Naive thymus-derived CD8-positive, alpha-beta T cell (primary cell): ENCODE results near the gene HES3. TPM values are rescaled to one million over a fixed set of nuclear protein-coding genes. Genes with fewer than 3 reads are reported as not detected.

ENCODE experiments used
- ATAC-seq, 2 donors: fragments of 150-1000 bp; cut with Tn5 transposase in 1 of 2; sonication (Bioruptor Pico), chemical (Tn5 transposase) in 1 of 2; 1 replicate in 1 of 2; 2 replicates in 1 of 2; pipeline ENCODE4 v1.10.0; 2021; ENCODE audit warnings: mild to moderate bottlenecking in 2 of 2, moderate library complexity in 2 of 2
- POLR2A ChIA-PET: fragments of 350-600 bp; sonication (Branson Sonifier 250); formaldehyde crosslinking; loops from one replicate; lab custom pipeline; 2021; ENCODE audit warnings: antibody characterized with exemption; lab: Charles Lee
- DNase-seq, 10 donors: peaks; one replicate each; pipeline versions ENCODE4 v3.0.0 to v3.0.0-alpha.2; 2020 to 2022
- H3K27ac Mint-ChIP-seq, 10 donors: one replicate each; pipeline ENCODE4 v1.8.0; 2020 to 2022; ENCODE audit warnings: mild to moderate bottlenecking in 10 of 10, mixed read lengths in 10 of 10, moderate library complexity in 4 of 10, inconsistent platforms in 1 of 10
- H3K27me3 Mint-ChIP-seq, 5 donors: one replicate each; pipeline ENCODE4 v1.8.0; 2021 to 2022; ENCODE audit warnings: mixed read lengths in 5 of 5
- H3K36me3 Mint-ChIP-seq, 3 donors: one replicate each; pipeline ENCODE4 v1.8.0; 2020 to 2022; ENCODE audit warnings: mixed read lengths in 3 of 3, mild to moderate bottlenecking in 2 of 3, inconsistent platforms in 1 of 3
- H3K4me1 Mint-ChIP-seq, 4 donors: one replicate each; pipeline ENCODE4 v1.8.0; 2021 to 2022; ENCODE audit warnings: mixed read lengths in 4 of 4
- H3K4me3 Mint-ChIP-seq, 10 donors: one replicate each; pipeline ENCODE4 v1.8.0; 2020 to 2022; ENCODE audit warnings: mild to moderate bottlenecking in 10 of 10, mixed read lengths in 10 of 10, moderate library complexity in 6 of 10, inconsistent platforms in 1 of 10
- H3K9me3 Mint-ChIP-seq, 9 donors: one replicate each; pipeline ENCODE4 v1.8.0; 2020 to 2022; ENCODE audit warnings: mixed read lengths in 9 of 9, mild to moderate bottlenecking in 3 of 9, inconsistent platforms in 1 of 9, moderate library complexity in 1 of 9
- polyA plus RNA-seq, 3 donors: library from polyadenylated mRNA; unstranded; fragments of 300-500 nt; fragmentation: Illumina TruSeq; gene quantifications; one replicate each; pipeline ENCODE4 v1.2.3, GENCODE V29; 2021
- total RNA-seq, 8 experiments: library from RNA in 2 of 8; stranded (reverse) in 2 of 8; gene quantifications; one replicate each; pipeline ENCODE4 v1.2.3 and lab custom pipeline; 2021 to 2026

Gene HES3
- total and polyA plus RNA-seq, 5 experiments from 2014 or later, result not detected

DNA sequence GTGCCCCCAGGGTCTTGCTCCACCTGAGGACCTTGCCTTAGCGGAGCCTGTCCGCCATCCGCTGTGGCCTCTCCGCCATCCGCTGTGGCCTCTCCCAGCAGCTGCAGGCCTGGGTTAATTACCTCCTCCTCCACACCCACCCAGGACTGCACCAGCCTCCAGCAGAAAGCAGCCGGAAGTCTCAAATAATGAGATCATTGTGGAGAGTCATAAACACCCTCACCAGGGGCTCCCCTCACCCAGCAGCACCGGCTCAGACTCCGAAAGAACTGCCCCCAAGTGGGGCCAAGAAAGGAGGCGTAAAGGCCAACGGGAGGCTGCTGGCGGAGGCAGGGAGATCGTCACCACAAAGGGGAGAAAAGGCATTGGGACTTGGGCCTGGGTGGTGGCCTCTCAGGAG, 27.6 kb downstream of the HES3 start:
- no peaks in the 10 kb centered on the region for H3K36me3 Mint-ChIP-seq
- no peaks in the 10 kb centered on the region for H3K27me3 Mint-ChIP-seq
- DNase-seq (no peak), ATAC-seq (no peak)
- no peak overlapping the region for H3K4me3 Mint-ChIP-seq
- no peak overlapping the region for H3K27ac Mint-ChIP-seq
- no peaks in the 10 kb centered on the region for H3K4me1 Mint-ChIP-seq
- POLR2A ChIA-PET, result no interaction called here
- no peaks in the 10 kb centered on the region for H3K9me3 Mint-ChIP-seq

DNA sequence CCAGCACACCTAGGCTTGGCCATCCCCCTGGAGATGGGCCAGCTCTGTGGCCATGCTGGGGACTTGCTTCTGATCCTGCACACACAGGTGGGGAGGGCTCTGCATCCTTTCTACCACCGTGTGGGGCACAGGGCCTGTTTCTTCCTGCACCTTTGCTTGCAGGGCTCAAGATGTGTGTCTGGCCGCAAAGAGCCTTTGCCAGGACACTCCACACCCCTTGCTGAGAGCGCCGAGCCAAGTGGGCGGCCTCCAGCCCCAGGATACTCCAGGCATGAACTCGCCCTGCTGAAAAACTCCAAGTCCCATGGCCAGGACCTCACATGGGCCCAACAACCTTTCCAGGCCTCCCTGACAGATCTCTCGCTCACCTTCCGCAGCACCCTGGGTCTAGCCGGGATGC, 28.5 kb downstream of the HES3 start:
- no peaks in the 10 kb centered on the region for H3K9me3 Mint-ChIP-seq
- POLR2A ChIA-PET, result no interaction called here
- no peak for ATAC-seq
- DNase-seq, result no peak
- H3K27ac Mint-ChIP-seq, result no peak overlapping the region
- H3K36me3 Mint-ChIP-seq, result no peaks in the 10 kb centered on the region
- H3K4me3 Mint-ChIP-seq, result no peak overlapping the region
- H3K4me1 Mint-ChIP-seq, result no peaks in the 10 kb centered on the region
- no peaks in the 10 kb centered on the region for H3K27me3 Mint-ChIP-seq

DNA sequence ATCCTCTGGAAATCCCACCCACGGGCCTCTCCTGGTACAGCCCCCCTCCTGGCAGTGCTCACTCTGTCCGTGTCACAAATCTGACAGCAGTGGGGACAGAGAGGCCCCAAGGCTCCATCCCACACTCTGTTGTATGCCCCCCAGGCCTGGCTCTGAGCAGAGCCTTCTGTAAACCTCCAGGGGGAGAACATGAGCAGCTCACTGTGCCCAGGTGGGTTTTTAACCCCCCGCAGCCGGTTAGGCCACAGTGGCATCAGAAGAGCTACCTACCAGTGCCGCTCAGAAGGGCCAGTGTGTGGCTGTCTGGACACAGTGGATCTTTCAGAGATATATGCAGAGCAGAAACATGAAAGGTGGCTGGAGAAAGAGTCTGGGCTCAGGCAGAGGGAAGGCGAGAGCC, 28.9 kb downstream of the HES3 start:
- Mint-ChIP-seq H3K9me3 (no peaks in the 10 kb centered on the region), H3K27ac (no peak overlapping the region), H3K4me3 (no peak overlapping the region), H3K4me1 (no peaks in the 10 kb centered on the region), H3K36me3 (no peaks in the 10 kb centered on the region), H3K27me3 (no peaks in the 10 kb centered on the region)
- DNase-seq (no peak), ATAC-seq (no peak)
- POLR2A ChIA-PET, result no interaction called here

DNA sequence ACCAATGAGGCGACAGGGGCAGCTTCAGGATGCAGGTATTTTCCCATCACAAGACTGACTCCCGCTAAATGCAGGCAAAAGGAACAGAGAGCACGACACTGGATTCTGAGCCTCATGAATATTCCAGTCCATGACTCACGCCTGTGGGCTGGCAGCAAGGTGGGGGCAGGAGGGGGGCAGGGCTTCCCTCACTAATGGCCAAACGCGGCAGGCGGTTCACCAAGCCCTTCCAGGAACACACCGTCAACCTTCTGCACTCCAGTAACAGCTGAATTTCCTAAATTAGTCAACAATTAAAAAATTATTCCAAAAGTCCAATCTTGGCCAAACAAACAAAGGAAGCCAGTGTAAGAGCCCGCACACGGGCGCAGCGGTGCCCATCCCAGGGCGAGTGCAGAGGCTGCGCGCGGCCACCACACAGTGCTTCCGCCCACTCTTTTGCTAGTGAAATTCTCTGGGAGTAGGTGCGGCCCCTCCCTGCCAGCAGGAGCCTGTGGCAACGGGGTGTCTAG, 29.5 kb downstream of the HES3 start:
- H3K36me3 Mint-ChIP-seq, result no peaks in the 10 kb centered on the region
- H3K27me3 Mint-ChIP-seq, result no peaks in the 10 kb centered on the region
- POLR2A ChIA-PET, result no interaction called here
- no peak overlapping the region for H3K4me3 Mint-ChIP-seq
- H3K27ac Mint-ChIP-seq, result no peak overlapping the region
- H3K4me1 Mint-ChIP-seq, result no peaks in the 10 kb centered on the region
- ATAC-seq (no peak), DNase-seq (no peak)
- H3K9me3 Mint-ChIP-seq, result no peaks in the 10 kb centered on the region

DNA sequence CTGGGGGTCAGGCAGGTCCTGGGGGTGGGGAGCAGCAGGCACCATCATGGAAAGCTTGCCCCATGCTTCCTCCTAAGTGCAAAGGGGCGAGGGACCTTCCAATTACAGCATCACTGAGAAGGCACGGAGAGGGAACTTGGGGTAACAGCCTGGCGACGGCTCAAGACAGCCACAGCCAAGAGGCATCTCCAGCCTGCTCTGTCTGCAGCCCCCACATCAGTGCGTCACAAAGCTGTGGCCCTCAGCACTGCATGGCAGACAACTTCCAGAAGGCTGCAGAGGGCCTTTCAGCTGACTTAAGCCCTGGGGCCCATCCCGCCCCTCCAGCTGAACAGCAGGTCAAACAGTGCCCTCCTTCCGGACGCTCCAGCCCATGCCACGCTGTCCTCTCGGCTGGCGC, 30.1 kb downstream of the HES3 start:
- Mint-ChIP-seq H3K27me3 (no peaks in the 10 kb centered on the region), H3K9me3 (no peaks in the 10 kb centered on the region), H3K27ac (no peak overlapping the region), H3K4me3 (no peak overlapping the region), H3K4me1 (peaks cover 0 to 3% (median 0%) of the 10 kb centered on the region in 4 donors), H3K36me3 (no peaks in the 10 kb centered on the region)
- DNase-seq, result no peak
- POLR2A ChIA-PET, result no interaction called here
- no peak for ATAC-seq

DNA sequence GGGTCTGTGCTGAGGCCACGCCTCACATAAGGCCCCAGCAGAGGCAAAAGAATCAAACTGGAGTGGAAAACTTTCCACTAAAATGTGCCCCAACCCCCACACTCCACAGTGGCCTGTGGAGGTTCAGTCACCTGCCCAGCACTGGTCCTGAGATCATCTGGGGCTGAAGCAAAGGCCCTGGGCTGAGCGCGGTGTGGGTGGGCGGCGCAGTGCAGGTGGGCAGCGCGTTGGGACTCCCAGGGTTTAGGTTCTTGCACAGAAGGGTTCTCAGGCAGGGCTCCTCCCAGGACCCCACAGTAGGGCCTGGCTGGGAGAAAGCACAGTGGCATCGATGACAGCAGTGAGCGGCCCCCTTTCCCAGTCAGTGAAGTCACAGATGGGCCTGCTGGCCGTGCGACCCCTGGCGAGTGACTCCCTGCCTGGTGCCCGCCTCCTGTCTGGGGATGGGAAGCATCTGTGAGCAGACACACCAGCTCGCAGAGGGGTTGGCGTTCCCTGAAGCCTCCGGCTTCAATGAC, 30.7 kb downstream of the HES3 start:
- POLR2A ChIA-PET, result no interaction called here
- no peak for ATAC-seq
- Mint-ChIP-seq H3K36me3 (no peaks in the 10 kb centered on the region), H3K27me3 (no peaks in the 10 kb centered on the region), H3K27ac (no peak overlapping the region), H3K9me3 (no peaks in the 10 kb centered on the region), H3K4me3 (no peak overlapping the region), H3K4me1 (peaks cover 0 to 3% (median 0%) of the 10 kb centered on the region in 4 donors)
- no peak for DNase-seq

DNA sequence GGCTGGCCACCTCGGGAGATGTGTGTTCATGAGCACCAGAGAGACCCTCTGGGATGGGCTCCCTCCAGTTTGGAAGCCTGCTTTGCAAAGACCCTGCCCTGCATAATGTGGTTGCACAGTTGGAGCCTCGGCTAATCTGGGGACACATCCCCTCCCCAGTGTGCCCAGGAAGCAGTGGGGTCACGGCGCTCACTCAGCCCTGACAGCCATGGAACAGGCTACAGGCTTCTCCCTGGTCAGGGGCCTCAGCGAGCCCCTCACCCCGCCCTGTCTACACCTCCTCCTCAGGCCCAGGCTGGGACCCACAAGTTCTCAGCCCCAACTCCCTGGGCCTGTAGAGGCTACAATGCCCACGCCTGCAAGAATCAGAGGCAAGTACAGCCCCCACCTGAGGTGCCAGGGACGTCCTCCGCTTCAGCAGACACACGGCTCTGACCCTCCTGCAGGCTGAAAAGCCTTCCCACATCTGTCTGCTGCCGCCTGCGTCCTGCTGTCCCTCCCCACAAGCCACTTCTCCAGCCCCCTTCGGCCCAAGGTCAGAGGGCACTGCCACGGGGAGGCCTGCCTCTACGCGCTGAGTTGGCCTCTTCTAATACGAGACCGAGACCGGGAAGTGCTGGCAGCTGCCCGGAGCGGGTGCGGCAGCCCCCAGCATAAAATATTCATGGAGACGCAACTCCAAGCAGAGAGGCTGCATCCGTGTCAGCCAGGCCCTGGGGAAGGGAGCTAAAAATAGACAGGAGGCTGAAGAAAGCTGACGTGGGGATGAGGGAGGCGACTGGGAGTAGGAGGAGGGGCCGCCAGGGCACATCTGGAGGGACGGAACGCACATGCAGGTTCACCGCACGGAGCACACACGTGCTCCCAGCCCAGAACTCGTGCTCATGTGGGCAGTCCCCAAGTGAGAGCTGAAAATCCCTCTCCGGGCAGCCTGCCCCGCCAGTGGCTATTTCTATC, 32.1 kb downstream of the HES3 start:
- H3K9me3 Mint-ChIP-seq, result no peaks in the 10 kb centered on the region
- H3K4me1 Mint-ChIP-seq, result peaks cover 0 to 3% (median 0%) of the 10 kb centered on the region in 4 donors
- no peak for DNase-seq
- no peak for ATAC-seq
- H3K27ac Mint-ChIP-seq, result no peak overlapping the region
- H3K27me3 Mint-ChIP-seq, result no peaks in the 10 kb centered on the region
- no peaks in the 10 kb centered on the region for H3K36me3 Mint-ChIP-seq
- POLR2A ChIA-PET, result interaction anchor here (0.6 kb wide), 2 partner anchors 20 to 906 kb away, joined by 3 read pairs; no protein-coding TSS in a partner anchor
- H3K4me3 Mint-ChIP-seq, result no peak overlapping the region

DNA sequence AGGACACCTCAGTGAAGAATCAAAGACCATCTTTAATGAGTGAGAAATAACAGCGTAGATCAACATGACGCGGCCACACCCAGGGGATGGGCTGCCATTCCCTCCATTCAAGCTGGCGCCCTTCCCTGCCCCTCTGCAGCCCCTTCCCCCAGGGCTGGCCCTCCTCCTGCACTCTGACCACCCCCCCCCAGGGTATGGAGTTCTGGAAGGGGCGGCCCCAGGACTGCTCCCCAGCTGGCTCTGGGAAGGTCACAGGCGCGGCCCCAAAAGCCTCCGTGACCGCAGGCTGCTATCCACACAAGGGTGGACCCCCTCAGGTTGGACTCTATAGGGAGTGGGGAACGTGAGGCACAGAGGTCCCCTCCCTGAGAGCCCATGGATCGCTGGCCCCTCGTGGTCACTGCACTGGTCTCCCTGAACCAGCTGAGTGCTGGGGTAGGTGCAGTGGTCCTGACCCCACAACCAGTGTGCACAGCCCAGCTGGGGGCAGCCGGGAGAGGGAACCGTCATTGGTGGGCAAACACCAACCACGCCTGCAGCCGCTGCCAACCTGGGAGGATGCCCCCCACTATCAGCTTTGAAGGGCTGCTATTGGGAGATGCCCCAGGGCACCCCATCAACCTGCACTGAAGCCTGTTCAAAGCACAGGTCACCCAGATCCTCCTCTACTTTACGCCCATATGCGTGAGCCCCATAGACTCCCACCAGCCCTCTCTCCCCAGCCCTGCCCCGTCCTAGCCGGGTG, 33.0 kb downstream of the HES3 start:
- Mint-ChIP-seq H3K9me3 (no peaks in the 10 kb centered on the region), H3K27ac (no peak overlapping the region), H3K4me3 (no peak overlapping the region), H3K4me1 (peaks cover 0 to 3% (median 0%) of the 10 kb centered on the region in 4 donors), H3K27me3 (no peaks in the 10 kb centered on the region), H3K36me3 (no peaks in the 10 kb centered on the region)
- ATAC-seq (no peak), DNase-seq (no peak)
- POLR2A ChIA-PET, result no interaction called here

DNA sequence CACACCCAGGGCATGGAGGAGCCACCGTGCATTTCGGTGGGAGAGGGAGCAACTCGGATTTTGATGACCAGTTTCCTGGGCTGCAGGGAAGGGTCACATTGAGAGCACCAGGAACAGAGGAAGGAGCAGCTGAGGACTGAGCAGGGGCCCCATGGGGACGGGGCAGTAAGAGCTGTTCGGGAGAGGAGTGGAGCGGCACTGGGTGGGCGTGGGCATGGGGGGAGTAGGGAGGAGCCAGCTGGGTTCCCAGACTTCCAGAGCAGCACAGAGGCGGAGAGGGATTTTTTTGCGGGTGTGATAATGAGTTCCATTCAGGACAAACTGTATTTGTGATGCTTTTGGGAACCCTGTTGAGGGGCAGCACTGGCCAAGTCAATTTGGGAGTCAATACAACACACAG, 34.3 kb downstream of the HES3 start:
- Mint-ChIP-seq H3K4me1 (peaks cover 0 to 5% (median 1%) of the 10 kb centered on the region in 4 donors), H3K4me3 (no peak overlapping the region), H3K36me3 (no peaks in the 10 kb centered on the region), H3K27me3 (no peaks in the 10 kb centered on the region), H3K27ac (no peak overlapping the region), H3K9me3 (no peaks in the 10 kb centered on the region)
- POLR2A ChIA-PET, result no interaction called here
- ATAC-seq (no peak), DNase-seq (no peak)

DNA sequence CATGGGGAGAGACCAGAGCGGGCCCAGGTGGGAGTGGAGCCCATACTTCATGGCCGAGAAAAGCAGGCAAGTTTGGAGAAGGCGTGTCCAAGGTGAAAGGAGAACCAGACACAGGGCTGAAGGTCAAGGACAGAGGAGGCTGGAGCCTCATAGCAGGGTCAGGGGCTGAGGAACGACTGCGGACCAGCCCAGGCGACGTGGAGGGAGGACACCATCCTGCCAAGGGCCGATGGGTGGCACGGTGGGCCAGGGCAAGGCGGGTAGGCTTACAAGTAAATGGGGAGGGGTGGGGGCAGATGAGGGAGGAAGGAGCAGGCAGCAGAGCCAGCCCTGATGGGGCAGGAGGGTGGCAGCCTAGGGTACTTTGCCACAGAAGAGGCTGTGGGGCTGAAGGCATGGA, 35.1 kb downstream of the HES3 start:
- Mint-ChIP-seq H3K36me3 (no peaks in the 10 kb centered on the region), H3K27me3 (no peaks in the 10 kb centered on the region), H3K9me3 (no peaks in the 10 kb centered on the region), H3K4me1 (peaks cover 0 to 5% (median 1%) of the 10 kb centered on the region in 4 donors), H3K4me3 (no peak overlapping the region), H3K27ac (no peak overlapping the region)
- ATAC-seq, result no peak
- POLR2A ChIA-PET, result no interaction called here
- DNase-seq, result no peak

DNA sequence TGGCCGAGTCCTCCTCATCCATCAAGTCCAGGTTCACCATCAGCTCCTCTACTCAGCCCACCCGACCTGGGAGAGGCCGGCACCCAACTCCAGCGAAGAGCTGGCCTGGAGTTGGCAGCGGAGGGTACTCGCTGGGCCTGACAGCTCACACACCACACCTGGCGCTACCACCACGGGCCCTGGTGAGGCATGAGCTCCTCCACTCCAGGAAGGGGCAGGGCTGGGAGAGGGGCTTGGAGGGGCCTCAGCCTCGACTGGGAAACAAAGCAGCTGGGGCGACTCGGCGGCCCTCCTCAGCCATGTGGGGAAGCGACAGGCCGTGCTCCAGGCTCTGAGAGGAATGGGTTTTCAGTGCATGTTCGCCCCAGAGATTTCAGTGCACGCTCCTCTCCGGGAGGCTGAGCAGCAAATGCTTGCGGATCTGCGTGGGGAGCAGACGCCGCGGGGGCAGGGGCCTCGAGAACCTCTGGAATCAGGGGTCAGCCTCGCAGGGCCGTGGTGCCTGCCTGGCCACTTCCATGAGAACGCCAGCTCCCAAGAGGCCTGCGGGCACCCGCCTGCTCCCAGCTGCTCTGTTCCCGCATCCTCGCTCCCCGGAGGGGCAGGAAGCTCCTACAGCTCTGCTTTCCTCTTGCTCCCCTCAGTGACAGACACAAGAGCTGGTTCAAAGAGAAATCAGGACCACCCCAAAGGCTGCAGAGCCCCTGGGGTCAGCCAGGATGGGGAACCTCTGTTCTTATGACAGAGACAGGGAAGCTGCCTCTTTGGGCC, 35.8 kb downstream of the HES3 start:
- Mint-ChIP-seq H3K9me3 (no peaks in the 10 kb centered on the region), H3K27me3 (no peaks in the 10 kb centered on the region), H3K36me3 (no peaks in the 10 kb centered on the region), H3K4me1 (peaks cover 0 to 5% (median 1%) of the 10 kb centered on the region in 4 donors), H3K27ac (no peak overlapping the region), H3K4me3 (no peak overlapping the region)
- POLR2A ChIA-PET, result no interaction called here
- ATAC-seq (no peak), DNase-seq (no peak)

DNA sequence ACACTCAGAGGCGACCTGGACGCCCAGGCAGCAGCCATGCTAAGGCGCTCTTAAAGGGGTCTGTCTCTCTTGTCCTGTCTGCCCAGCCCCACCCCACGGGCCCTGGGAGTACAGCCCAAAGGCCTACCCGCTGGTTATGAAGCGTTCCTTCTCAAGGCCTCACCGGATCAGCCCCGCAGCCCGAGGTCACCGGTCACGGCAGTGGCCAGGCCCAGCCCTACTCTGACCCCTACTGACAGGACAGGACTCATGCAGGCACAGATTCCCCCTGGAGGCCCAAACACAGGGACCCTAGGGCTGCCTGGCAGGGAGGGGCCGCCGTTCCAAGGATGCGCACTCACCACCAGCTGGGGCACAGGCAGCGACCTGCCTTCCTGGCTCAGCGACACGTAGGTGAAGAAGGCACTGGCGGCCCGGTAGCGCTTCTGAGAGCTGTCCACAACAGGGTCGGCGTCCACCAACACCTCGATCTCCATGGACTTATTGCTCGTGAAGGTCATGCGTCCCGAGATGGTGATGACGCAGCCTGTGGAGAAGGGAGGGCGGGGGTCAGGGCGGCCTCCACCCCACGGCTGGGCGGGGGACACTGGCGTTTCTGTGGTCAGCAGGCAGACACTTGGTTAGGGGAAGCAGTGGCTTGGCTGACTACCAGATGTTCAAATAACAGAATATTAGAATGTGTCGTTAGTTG, 36.9 kb downstream of the HES3 start:
- Mint-ChIP-seq H3K4me3 (no peak overlapping the region), H3K27me3 (no peaks in the 10 kb centered on the region), H3K4me1 (peaks cover 0 to 5% (median 1%) of the 10 kb centered on the region in 4 donors), H3K27ac (no peak overlapping the region), H3K36me3 (no peaks in the 10 kb centered on the region), H3K9me3 (no peaks in the 10 kb centered on the region)
- POLR2A ChIA-PET, result no interaction called here
- no peak for DNase-seq
- no peak for ATAC-seq
